Measurements from ENCODE around the gene FARSA. TPM values are rescaled to one million over a fixed set of nuclear protein-coding genes. Genes with fewer than 3 reads are reported as not detected.
A peak's percentile ranks its signal among the peaks of the same experiment; 100 is the strongest.

Gene FARSA
- total and polyA plus RNA-seq, 2 of the 13 experiments (the other 11 are each of a cell fraction or from before 2014, with no cell fraction given) = 25.9 to 72.0 TPM

- TF ChIP-seq PRDM4 (CRISPR knock-in tag; IDR thresholded peaks at IDR 0.05; ENCODE audit: borderline replicate concordance) (no peak), NR2F2 (IDR thresholded peaks at IDR 0.05; ENCODE audit: borderline replicate concordance, low read depth) (no peak), FOSL2 (CRISPR knock-in tag; IDR thresholded peaks at IDR 0.05) (peak; percentile 51; the same call in 1 of the 2 replicates), ZNF780A (CRISPR knock-in tag; IDR thresholded peaks at IDR 0.05) (no peak; the same call in 1 of the 2 replicates), SRY (CRISPR knock-in tag; IDR thresholded peaks at IDR 0.05) (0 out of 2 replicates have a peak, but pooled peaks have one; percentile 49), TBP (CRISPR knock-in tag; IDR thresholded peaks at IDR 0.05) (no peak), CEBPG (CRISPR knock-in tag; IDR thresholded peaks at IDR 0.05) (peak; percentile 56; the same call in 1 of the 2 replicates), PRPF4 (IDR thresholded peaks at IDR 0.05; ENCODE audit: low read depth, low read length, poor library complexity, severe bottlenecking) (no peak), STAG1 (CRISPR knock-in tag; IDR thresholded peaks at IDR 0.05) (no peak), MAF1 (CRISPR knock-in tag; IDR thresholded peaks at IDR 0.05; ENCODE audit: borderline replicate concordance) (no peak), ZNF576 (CRISPR knock-in tag; IDR thresholded peaks at IDR 0.05) (no peak), MXD1 (CRISPR knock-in tag; IDR thresholded peaks at IDR 0.05) (no peak), ARID4A (CRISPR knock-in tag; IDR thresholded peaks at IDR 0.05; ENCODE audit: borderline replicate concordance) (peak; percentile 98), ZNF777 (CRISPR knock-in tag; IDR thresholded peaks at IDR 0.05) (no peak), POGZ (CRISPR knock-in tag; IDR thresholded peaks at IDR 0.05) (peak; percentile 66), SRSF4 (IDR thresholded peaks at IDR 0.05; ENCODE audit: low read depth, low read length, poor library complexity, severe bottlenecking) (no peak), TMF1 (CRISPR knock-in tag; IDR thresholded peaks at IDR 0.05; ENCODE audit: low read depth) (peak; percentile 84; the same call in 1 of the 2 replicates), ZSCAN5A (CRISPR knock-in tag; IDR thresholded peaks at IDR 0.05; ENCODE audit: borderline replicate concordance) (0 out of 2 replicates have a peak, but pooled peaks have one; percentile 48), ATAD3A (CRISPR knock-in tag; IDR thresholded peaks at IDR 0.05) (no peak), MAZ (IDR thresholded peaks at IDR 0.05; ENCODE audit: borderline replicate concordance, low read depth, low read length) (peak; percentile 79), MAZ (CRISPR knock-in tag; IDR thresholded peaks at IDR 0.05; ENCODE audit: low read depth) (peak; percentile 89)
Observed at GRCh38 chr19:12933287-12934072, at the start of gene FARSA (continued).

All from HepG2 (cell line).